ENCODE data around the gene SCUBE2. TPM values are rescaled to one million over a fixed set of nuclear protein-coding genes. Genes with fewer than 3 reads are reported as not detected.

The SCUBE2 gene
- total RNA-seq, 1 donor from 2014 or later, result not detected

DNA sequence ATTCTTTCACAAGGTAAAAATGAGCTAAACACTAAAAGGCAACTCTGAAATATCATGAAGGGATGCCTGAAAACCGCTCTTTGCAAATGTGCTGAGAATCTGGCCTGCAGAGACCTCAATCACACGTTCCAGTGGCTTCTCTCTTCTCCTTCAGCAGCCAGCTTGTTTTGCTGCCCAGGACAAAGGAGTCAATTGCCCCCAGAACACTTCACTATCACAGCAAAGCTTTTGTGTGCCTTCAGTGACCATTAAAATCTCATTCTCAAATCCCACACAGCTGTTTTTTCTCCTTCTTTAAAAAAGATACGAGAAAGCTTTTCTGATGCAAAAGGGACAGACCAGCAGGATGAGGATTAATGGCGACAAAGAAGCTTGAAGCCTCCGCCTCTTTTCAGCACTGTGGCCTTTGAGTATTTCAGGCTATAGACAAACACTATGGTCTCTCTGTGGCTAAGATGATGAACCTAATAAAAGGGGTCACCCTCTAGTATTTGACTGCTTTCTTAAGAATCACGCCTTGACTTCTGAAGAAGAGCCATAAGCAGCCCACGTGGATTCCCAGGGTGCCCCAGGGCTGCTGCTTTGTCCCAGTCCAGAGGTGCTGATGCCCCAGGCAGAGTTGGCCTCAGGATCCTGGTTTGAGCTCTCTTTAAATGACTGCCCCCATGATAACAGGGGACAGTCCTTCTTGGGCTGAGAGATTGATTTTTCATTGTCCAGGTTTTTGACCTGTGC lies 54.2 kb downstream of the SCUBE2 start:
- DNase-seq (no peak), ATAC-seq (ENCODE audit: low read depth) (no peak)
- POLR2A ChIA-PET, result no interaction called here
- intact Hi-C loops (cut with micrococcal nuclease), result no loop called here
- Mint-ChIP-seq H3K27ac (no peak overlapping the region), H3K4me1 (no peaks in the 10 kb centered on the region), H3K36me3 (ENCODE audit: low read depth) (no peaks in the 10 kb centered on the region), H3K27me3 (peaks cover 2% of the 10 kb centered on the region), H3K9me3 (no peaks in the 10 kb centered on the region), H3K4me3 (no peak overlapping the region)
- TF ChIP-seq CTCF (IDR thresholded peaks at IDR 0.05), result no peak
- CTCF ChIA-PET, result interaction anchor here (1.5 kb wide), 1 partner anchor 18 kb away, joined by 4 read pairs; no protein-coding TSS in a partner anchor

GRCh38 chr11:9030601-9031000 lies 60.8 kb downstream of the SCUBE2 start:
- no peak overlapping the region for H3K4me3 Mint-ChIP-seq
- no peaks in the 10 kb centered on the region for H3K36me3 Mint-ChIP-seq (ENCODE audit: low read depth)
- no peaks in the 10 kb centered on the region for H3K9me3 Mint-ChIP-seq
- CTCF ChIA-PET, result no interaction called here
- POLR2A ChIA-PET, result no interaction called here
- intact Hi-C loops (cut with micrococcal nuclease), result no loop called here
- no peak for TF ChIP-seq CTCF (IDR thresholded peaks at IDR 0.05)
- H3K27me3 Mint-ChIP-seq, result no peaks in the 10 kb centered on the region
- H3K27ac Mint-ChIP-seq, result no peak overlapping the region
- DNase-seq (no peak), ATAC-seq (ENCODE audit: low read depth) (no peak)
- H3K4me1 Mint-ChIP-seq, result no peaks in the 10 kb centered on the region

GRCh38 chr11:9029422-9029821 lies 62.0 kb downstream of the SCUBE2 start:
- TF ChIP-seq CTCF (IDR thresholded peaks at IDR 0.05), result no peak
- Mint-ChIP-seq H3K4me1 (no peaks in the 10 kb centered on the region), H3K27me3 (no peaks in the 10 kb centered on the region), H3K4me3 (no peak overlapping the region), H3K9me3 (no peaks in the 10 kb centered on the region), H3K36me3 (ENCODE audit: low read depth) (no peaks in the 10 kb centered on the region), H3K27ac (no peak overlapping the region)
- intact Hi-C loops (cut with micrococcal nuclease), result no loop called here
- ChIA-PET CTCF (no interaction called here), POLR2A (no interaction called here)
- DNase-seq, result no peak
- no peak for ATAC-seq (ENCODE audit: low read depth)

DNA sequence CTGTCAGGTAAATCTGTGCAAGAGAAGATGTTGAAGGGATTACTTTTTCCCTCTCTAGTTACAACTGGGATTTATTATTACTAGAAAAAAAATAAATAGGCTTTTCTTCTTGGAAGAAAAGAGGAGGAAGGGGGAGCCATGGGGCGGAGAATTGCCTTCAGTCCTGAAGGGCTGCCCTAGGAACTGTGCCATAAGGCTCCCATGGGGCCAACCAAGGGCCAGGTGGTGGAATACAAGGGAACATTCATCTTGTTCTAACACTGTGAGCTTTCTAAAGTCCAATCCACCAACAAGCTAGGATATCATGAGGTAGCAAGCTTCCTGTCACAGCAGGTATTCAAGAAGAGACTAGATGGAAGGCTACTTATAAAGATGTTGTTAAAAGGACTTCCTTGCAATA lies 62.8 kb downstream of the SCUBE2 start:
- H3K4me3 Mint-ChIP-seq, result no peak overlapping the region
- no peaks in the 10 kb centered on the region for H3K4me1 Mint-ChIP-seq
- ATAC-seq (ENCODE audit: low read depth) (no peak), DNase-seq (no peak)
- H3K36me3 Mint-ChIP-seq (ENCODE audit: low read depth), result no peaks in the 10 kb centered on the region
- intact Hi-C loops (cut with micrococcal nuclease), result no loop called here
- ChIA-PET POLR2A (no interaction called here), CTCF (interaction anchor here (1.4 kb wide), 1 partner anchor 14 kb away, joined by 5 read pairs; no protein-coding TSS in a partner anchor)
- H3K27ac Mint-ChIP-seq, result no peak overlapping the region
- no peaks in the 10 kb centered on the region for H3K27me3 Mint-ChIP-seq
- H3K9me3 Mint-ChIP-seq, result no peaks in the 10 kb centered on the region
- TF ChIP-seq CTCF (IDR thresholded peaks at IDR 0.05), result no peak

GRCh38 chr11:9025101-9025850 lies 66.1 kb downstream of the SCUBE2 start:
- Mint-ChIP-seq H3K9me3 (no peaks in the 10 kb centered on the region), H3K4me3 (no peak overlapping the region), H3K36me3 (ENCODE audit: low read depth) (no peaks in the 10 kb centered on the region), H3K27ac (no peak overlapping the region), H3K4me1 (no peaks in the 10 kb centered on the region), H3K27me3 (no peaks in the 10 kb centered on the region)
- intact Hi-C loops (cut with micrococcal nuclease), result no loop called here
- ATAC-seq (ENCODE audit: low read depth) (no peak), DNase-seq (no peak)
- ChIA-PET CTCF (interaction anchor here (1.9 kb wide), 1 partner anchor 10 kb away, joined by 7 read pairs; no protein-coding TSS in a partner anchor), POLR2A (no interaction called here)
- TF ChIP-seq CTCF (IDR thresholded peaks at IDR 0.05), result no peak
